ENCODE measurements around the gene RBBP8NL.

Gene RBBP8NL

GRCh38 chr20:62392621-62393334 lies 34.6 kb downstream of the RBBP8NL start:
- DNase-seq (ENCODE audit: low read depth), result no peak

- DNase-seq (ENCODE audit: low read depth), result no peak
Observed at GRCh38 chr20:62392077-62392418, 35.3 kb downstream of the RBBP8NL start.

- no peak for DNase-seq (ENCODE audit: low read depth)
Observed at GRCh38 chr20:62391165-62392076, 35.9 kb downstream of the RBBP8NL start.

- no peak for DNase-seq (ENCODE audit: low read depth)
Observed at GRCh38 chr20:62390317-62391164, 36.8 kb downstream of the RBBP8NL start.

GRCh38 chr20:62389601-62390087 lies 37.7 kb downstream of the RBBP8NL start:
- no peak for DNase-seq (ENCODE audit: low read depth)

GRCh38 chr20:62388839-62389600 lies 38.3 kb downstream of the RBBP8NL start:
- no peak for DNase-seq (ENCODE audit: low read depth)

GRCh38 chr20:62387933-62388635 lies 39.3 kb downstream of the RBBP8NL start:
- no peak for DNase-seq (ENCODE audit: low read depth)

GRCh38 chr20:62387219-62387913 lies 40.0 kb downstream of the RBBP8NL start:
- no peak for DNase-seq (ENCODE audit: low read depth)

GRCh38 chr20:62386383-62387218 lies 40.7 kb downstream of the RBBP8NL start, which contains the start of gene RPS21:
RPS21 (plus strand) TSS chr20:62387103; CDS start chr20:62387339, 236 bp downstream.
- DNase-seq (ENCODE audit: low read depth), result peak; percentile 89

GRCh38 chr20:62382306-62383198 lies 44.8 kb downstream of the RBBP8NL start:
- DNase-seq (ENCODE audit: low read depth), result peak; percentile 60

- no peak for DNase-seq (ENCODE audit: low read depth)
Observed at GRCh38 chr20:62381842-62382241, 45.5 kb downstream of the RBBP8NL start.

- no peak for DNase-seq (ENCODE audit: low read depth)
Observed at GRCh38 chr20:62381202-62381797, 46.0 kb downstream of the RBBP8NL start.

GRCh38 chr20:62378215-62378614 lies 49.1 kb downstream of the RBBP8NL start:
- no peak for DNase-seq (ENCODE audit: low read depth)

GRCh38 chr20:62377615-62378178 lies 49.6 kb downstream of the RBBP8NL start:
- DNase-seq (ENCODE audit: low read depth), result no peak

- DNase-seq (ENCODE audit: low read depth), result no peak
Observed at GRCh38 chr20:62377064-62377461, 50.3 kb downstream of the RBBP8NL start.

GRCh38 chr20:62376112-62377063 lies 51.0 kb downstream of the RBBP8NL start:
- DNase-seq (ENCODE audit: low read depth), result no peak
